Measurements from ENCODE around the gene RIPOR2. TPM values are rescaled to one million over a fixed set of nuclear protein-coding genes. Genes with fewer than 3 reads are reported as not detected.

RIPOR2 gene
- polyA plus RNA-seq, 3 donors = 154 to 181 (median 179) TPM

- Histone ChIP-seq H3K36me3 (replicated peaks in 1 of 2; ENCODE audit: control insufficient read depth in 1 of 2, insufficient read depth in 2 of 2, low read length in 2 of 2) (no peaks in the 10 kb centered on the region), H2AFZ (ENCODE audit: insufficient read depth, low read depth, low read length, poor library complexity, severe bottlenecking) (peak overlapping the region; percentile 97), H3K9ac (ENCODE audit: insufficient read depth, low read length, poor library complexity, severe bottlenecking) (peak overlapping the region; percentile 55), H3K27ac (ENCODE audit: low read depth in 1 of 2, low read length in 2 of 2) (peak overlapping the region in 1 of 2 donors; percentile 69), H3K4me1 (ENCODE audit: control insufficient read depth in 1 of 2, insufficient read depth in 2 of 2, low read length in 2 of 2) (peaks cover 18 to 19% of the 10 kb centered on the region in 2 donors), H3K4me2 (replicated peaks; ENCODE audit: extremely low read depth, low read length, poor library complexity, severe bottlenecking) (peak overlapping the region; percentile 68), H3K27me3 (ENCODE audit: control insufficient read depth in 2 of 2, insufficient read depth in 2 of 2, low read length in 2 of 2) (no peaks in the 10 kb centered on the region), H3K79me2 (ENCODE audit: insufficient read depth, low read length) (peaks cover 59% of the 10 kb centered on the region), H3K9me3 (replicated peaks in 1 of 2; ENCODE audit: control insufficient read depth in 1 of 2, insufficient read depth in 1 of 2, low read length in 2 of 2) (no peaks in the 10 kb centered on the region), H4K20me1 (ENCODE audit: insufficient read depth, low read length) (no peaks in the 10 kb centered on the region), H3K4me3 (replicated peaks in 1 of 3; ENCODE audit: low read depth in 2 of 3, low read length in 3 of 3) (peak overlapping the region; percentile 78 to 100 (median 98))
- 4% methylated on average over 16 of the region's 20 CpGs for WGBS (ENCODE audit: insufficient coverage)
- Mint-ChIP-seq H3K4me3 (peak overlapping the region; percentile 98 to 100), H3K36me3 (peaks cover 3 to 6% of the 10 kb centered on the region in 2 donors), H3K9me3 (no peaks in the 10 kb centered on the region), H3K4me1 (peaks cover 23% of the 10 kb centered on the region), H3K27me3 (ENCODE audit: low read depth in 3 of 3) (no peaks in the 10 kb centered on the region), H3K27ac (peak overlapping the region; percentile 71 to 98 (median 87))
- DNase-seq = peak in 2 of 3 donors; percentile 16 to 27
- TF ChIP-seq CTCF (IDR thresholded peaks at IDR 0.05) = no peak
- intact Hi-C loops (cut with micrococcal nuclease) = loop anchor here in 1 of 2 donors (2.0 kb wide), 2 partner anchors 57 to 109 kb away; partner anchors contain the start of genes ACOT13, C6orf62 and TDP2
Observed at GRCh38 chr6:24775520-24776058, 160.2 kb downstream of the RIPOR2 start.

- WGBS (ENCODE audit: insufficient coverage) = under 1% methylated on average over 73 of the region's 75 CpGs
- Histone ChIP-seq H3K9me3 (replicated peaks in 1 of 2; ENCODE audit: control insufficient read depth in 1 of 2, insufficient read depth in 1 of 2, low read length in 2 of 2) (no peaks in the 10 kb centered on the region), H4K20me1 (ENCODE audit: insufficient read depth, low read length) (no peaks in the 10 kb centered on the region), H3K4me2 (replicated peaks; ENCODE audit: extremely low read depth, low read length, poor library complexity, severe bottlenecking) (peak within 1 kb of the TSS; percentile 68), H3K4me3 (replicated peaks in 1 of 3; ENCODE audit: low read depth in 2 of 3, low read length in 3 of 3) (peak within 1 kb of the TSS; percentile 78 to 100 (median 98)), H3K27ac (ENCODE audit: low read depth in 1 of 2, low read length in 2 of 2) (peak within 1 kb of the TSS; percentile 69 to 85), H3K36me3 (replicated peaks in 1 of 2; ENCODE audit: control insufficient read depth in 1 of 2, insufficient read depth in 2 of 2, low read length in 2 of 2) (no peaks in the 10 kb centered on the region), H3K4me1 (ENCODE audit: control insufficient read depth in 1 of 2, insufficient read depth in 2 of 2, low read length in 2 of 2) (peaks cover 18% of the 10 kb centered on the region in 2 donors), H3K9ac (ENCODE audit: insufficient read depth, low read length, poor library complexity, severe bottlenecking) (peak within 1 kb of the TSS; percentile 55), H3K27me3 (ENCODE audit: control insufficient read depth in 2 of 2, insufficient read depth in 2 of 2, low read length in 2 of 2) (no peaks in the 10 kb centered on the region), H2AFZ (ENCODE audit: insufficient read depth, low read depth, low read length, poor library complexity, severe bottlenecking) (peak within 1 kb of the TSS; percentile 97), H3K79me2 (ENCODE audit: insufficient read depth, low read length) (peaks cover 53% of the 10 kb centered on the region)
- intact Hi-C loops (cut with micrococcal nuclease) = loop anchor here (2.0 to 5.0 kb wide), 3 partner anchors 53 to 108 kb away; partner anchors contain the start of genes ACOT13 (in 1 of the 2), C6orf62 (in 1 of the 2) and TDP2 (in 1 of the 2)
- Mint-ChIP-seq H3K9me3 (no peaks in the 10 kb centered on the region), H3K27ac (peak within 1 kb of the TSS; percentile 87 to 98 (median 96)), H3K36me3 (peaks cover under 1 to 1% of the 10 kb centered on the region in 2 donors), H3K4me3 (peak within 1 kb of the TSS; percentile 98 to 100), H3K27me3 (ENCODE audit: low read depth in 3 of 3) (no peaks in the 10 kb centered on the region), H3K4me1 (peaks cover 21% of the 10 kb centered on the region)
- TF ChIP-seq CTCF (IDR thresholded peaks at IDR 0.05) = no peak
- peak; percentile 95 to 98 (median 96) for DNase-seq
Observed at GRCh38 chr6:24774696-24775519, 160.9 kb downstream of the RIPOR2 start, which contains the start of gene GMNN. GMNN (plus strand) TSS chr6:24774937; CDS start chr6:24777247, 2,310 bp downstream.

Measured in CD14-positive monocyte (primary cell).